ENCODE measurements around the gene PUDP.

- TF ChIP-seq EZH2 (IDR thresholded peaks at IDR 0.05; ENCODE audit: insufficient read depth, poor library complexity, severe bottlenecking) (no peak), EZH2phosphoT487 (IDR thresholded peaks at IDR 0.05; ENCODE audit: insufficient read depth, low read depth) (no peak)
Measured at GRCh38 chrX:7047951-7048350, 100.0 kb downstream of the PUDP start.
